ENCODE results near the gene GLRX5.

The GLRX5 gene

DNA sequence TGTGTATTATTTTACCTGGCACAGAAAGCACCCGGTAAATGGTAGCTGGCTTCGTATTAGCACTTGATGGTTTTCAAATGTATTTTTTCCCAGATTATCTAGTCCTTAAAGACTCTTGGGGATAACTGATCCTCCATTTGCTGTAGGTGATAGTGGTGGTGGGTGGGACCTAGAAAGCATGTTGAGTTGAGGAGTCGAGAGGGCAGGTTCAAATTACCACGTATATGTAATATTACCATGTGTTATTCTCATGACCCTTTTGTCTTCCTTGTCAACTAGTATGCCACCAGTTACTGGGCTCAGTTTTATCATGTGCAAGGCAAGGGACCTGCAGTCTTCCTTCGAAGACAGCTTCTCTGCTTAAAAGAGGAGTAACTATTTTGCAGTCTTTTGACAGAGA lies 1.8 kb downstream of the GLRX5 start:
- no peak for DNase-seq

DNA sequence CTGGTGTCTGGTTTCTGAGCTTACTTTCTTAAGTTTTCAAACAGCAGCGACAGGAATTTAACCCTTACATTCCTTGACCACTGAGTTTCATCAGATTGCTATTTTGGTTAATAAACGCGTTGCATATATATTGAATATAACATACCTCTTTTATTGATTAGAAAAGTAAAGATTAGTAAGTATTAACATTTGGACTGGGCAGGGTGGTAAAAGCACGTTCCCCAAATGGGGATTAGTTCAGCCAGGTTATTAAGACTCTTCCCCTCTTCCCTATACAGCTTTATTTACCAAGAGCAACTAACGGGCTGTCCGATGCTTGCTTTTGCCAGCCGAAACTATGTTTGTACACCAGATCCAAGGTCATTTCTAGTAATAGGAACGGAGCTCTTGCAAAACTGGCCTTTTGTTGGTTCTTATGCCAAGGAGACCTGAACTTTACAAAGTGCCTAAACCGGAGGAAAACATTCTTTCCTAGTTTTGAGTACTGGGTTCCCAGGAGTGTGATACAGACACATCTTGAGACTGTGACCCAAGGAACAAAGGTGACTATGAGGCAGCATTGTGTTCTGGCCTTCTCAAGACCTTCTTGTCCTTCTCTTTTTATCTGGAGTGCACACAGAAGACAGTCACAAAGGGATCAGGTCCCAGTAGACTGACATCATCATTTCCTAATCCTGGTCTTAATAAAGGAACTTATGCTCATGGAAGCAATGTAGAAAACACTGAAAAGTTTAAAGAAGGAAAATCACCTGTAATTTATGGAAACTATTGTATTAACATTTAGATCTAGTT lies 2.6 kb downstream of the GLRX5 start:
- DNase-seq = no peak

DNA sequence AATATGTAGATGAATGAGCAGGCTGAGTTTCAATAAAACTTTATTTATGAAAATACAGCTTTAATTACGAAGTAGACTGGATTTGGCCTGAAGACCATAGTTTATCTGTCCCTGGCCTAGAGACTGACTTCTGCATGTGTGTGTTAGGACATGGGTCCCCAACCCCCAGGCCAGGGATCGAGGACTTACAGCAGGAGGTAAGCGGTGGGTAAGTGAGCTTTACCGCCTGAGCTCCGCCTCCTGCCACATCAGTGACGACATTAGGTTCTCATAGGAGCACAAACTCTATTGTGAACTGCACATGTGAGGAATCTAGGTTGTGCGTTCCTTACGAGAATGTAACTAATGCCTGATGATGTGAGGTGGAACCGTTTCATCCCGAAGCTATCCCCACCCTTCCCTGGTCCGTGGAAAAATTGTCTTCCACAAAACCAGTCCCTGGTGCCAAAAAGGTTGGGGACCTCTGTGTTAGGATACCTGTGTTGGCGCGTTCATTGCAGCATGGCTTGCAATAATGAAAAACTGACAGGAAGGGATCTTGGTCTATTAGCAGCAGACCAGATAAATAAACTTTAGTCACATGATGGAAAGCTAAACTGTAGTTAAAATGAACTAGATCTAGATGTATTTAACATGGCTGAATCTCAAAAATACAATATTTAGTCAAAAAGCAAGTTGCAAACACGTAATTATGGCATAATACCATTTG lies 4.1 kb downstream of the GLRX5 start:
- no peak for DNase-seq

DNA sequence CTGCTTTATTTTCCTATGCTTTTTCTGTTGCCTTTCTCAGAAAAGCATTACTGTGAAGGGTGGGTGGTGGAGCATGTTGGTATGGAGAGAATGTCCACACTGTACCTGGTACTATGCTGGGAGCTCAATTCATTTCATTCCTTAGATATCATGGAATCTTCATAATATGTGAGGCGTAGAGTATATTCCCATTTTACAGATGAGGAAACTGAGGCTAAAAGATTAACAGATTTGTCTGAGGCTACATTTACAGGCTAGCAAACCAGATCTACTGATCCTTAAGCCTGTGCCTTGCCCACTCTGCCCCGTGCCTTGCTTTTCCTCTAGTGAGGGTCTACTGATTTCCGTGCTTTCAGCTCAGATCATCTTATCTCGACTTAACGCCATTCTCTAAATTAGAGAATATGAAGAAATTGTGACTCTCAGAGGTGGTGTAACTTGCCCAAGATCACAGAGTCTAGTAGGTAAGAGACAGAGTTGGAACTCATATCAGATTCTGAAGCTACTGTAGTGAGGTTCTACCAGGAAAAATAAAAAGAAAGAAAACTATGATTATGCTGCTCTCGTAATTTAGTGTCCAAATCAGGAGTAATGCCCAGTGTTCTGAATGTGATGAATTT lies 5.5 kb downstream of the GLRX5 start:
- DNase-seq = no peak

DNA sequence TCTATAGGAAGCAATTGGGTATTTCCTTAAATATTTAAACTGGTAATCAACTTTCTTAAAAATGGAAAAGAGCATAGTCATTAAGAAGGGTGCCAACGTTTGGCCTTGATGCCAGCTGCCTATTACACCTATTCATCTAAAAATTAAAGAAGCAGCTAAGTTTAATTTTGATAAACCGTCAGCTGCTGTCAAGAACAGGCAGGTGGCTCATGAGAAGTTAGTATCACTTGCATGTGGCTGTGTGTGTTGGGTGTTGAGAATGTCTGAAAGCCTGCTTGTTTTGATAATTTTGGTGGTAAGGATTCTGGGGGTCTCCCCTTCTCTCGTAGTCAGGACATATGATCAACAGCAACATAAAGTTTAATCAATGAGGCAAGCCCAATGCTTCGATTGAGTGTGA lies 6.5 kb downstream of the GLRX5 start:
- DNase-seq = no peak

DNA sequence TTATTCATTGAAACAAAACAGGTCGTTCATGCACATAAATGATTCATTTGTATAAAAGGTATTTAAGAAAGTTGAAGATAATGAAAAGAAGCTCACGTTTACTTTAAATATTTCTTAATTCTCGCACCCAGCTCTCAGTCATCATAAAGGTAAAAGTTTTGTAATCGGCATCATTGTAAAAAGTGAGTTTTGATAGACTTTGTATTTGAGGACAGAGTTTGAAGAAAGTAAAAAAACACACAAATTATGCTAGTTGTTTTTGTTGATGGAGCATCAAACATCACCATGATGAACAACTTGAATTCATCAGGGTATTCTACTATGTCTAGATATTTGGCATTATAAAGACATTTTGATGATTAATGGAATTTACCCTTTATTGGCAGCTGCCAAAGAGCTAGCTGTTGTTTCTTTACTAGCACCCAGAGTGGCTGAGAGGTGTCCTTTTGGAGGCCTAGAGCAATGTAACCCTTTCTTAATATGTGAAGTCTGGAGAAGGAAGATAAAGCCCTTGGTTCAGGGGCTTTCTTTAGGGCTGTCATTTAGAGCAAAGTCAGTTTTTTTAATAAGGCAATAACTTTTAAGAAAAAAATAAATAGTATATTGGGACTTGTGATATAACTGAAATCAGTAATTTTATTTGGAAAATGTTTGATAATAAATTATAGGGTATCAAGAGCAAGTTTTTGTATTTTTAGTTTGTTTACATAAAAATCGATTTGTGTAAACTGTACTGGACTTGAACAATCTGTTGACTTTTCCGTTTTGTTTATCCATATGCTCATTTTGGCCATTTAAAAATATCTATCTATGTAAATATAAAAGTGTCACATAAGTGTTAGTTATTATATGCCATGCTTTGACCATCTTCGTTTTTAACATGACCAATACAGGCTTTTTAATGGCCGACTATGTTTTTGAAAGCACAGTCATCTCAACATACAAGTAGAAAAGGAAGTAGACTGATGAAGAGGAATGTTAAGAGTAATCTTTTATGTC lies 7.4 kb downstream of the GLRX5 start:
- no peak for DNase-seq

DNA sequence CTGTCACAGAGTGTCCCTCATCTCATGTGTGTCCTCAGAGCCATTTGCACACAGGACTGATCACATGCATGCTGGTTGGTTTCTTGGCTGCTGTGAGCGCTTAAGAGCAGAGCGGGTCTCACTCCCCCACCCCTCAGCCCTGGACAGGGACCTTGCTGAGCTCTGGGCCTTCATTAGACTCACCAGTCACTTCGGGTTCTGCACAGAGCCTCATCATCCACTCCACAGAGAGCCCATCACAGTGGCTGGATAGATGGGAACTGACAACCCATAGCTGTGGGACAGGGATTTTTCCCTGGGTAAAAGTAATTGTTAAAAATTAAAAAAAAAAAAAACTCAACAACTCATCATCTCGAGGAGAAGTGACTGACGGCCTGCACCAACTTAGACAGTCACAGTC lies 8.2 kb downstream of the GLRX5 start:
- no peak for DNase-seq

DNA sequence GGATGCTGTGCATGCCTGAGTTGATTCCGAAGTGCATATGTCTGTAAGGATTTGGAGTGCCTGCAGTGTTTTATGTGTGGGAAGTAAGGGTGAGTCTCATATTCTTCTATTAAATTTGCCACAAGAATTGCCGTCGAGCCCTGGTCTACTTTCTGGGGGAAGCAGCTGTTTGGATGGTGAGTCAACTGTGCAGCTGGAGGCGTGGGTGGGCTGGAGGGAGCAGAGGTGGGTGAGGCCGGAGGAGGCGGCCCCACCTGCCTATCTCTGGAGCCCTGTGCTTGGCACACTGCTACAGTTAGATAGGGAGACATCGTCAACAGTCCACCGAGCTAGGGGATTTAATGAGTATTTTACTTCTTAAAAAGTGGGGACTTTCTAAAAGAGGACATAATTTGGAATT lies 9.7 kb downstream of the GLRX5 start:
- DNase-seq = no peak

DNA sequence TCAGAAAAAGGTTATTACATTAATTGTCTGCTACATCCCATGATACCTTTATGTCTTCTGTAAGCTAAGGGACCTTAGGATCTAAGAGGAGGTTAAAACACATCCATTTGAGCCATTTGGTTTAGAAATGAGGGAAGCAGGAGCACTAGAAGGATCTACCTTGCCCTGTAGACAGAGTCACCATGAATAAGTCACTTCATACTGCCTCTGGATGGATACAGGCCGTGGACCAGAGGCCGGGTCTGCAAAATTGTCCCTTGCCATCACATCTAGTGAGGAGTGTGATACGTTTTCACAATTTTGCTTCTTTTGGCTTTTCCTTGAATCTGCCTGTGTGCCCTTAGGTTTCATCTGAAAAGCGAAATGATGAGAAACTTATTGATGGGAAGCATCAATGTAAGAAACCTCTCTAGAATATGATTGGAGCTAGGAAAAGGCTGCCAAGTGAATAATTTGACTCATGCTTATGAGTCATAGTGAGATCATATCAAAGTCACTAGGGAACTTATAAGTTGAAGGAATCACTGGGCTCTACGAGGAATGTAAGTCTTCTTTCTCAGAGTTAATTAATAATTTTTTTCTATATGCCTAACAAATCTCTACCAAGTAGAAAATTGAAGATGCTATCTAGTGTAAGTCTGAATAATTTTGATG lies 10.8 kb downstream of the GLRX5 start:
- DNase-seq = no peak

DNA sequence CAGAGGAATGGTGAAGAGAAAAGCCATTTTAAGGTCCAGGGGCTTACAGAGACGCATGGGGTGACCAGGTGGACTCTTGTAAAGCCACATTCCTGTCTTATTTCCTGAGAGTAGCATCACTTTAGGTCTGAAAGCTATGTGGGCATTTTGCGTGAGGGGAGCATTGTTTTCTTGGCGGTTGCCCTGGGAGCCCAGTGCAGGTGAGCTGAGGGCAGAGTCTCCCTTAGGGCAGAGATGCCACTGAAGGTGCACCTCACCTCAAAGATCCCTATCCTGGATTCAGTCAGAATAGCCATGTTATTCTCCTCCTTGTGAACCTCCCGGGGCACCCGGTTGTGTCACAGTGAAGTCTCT lies 12.4 kb downstream of the GLRX5 start:
- DNase-seq = no peak

DNA sequence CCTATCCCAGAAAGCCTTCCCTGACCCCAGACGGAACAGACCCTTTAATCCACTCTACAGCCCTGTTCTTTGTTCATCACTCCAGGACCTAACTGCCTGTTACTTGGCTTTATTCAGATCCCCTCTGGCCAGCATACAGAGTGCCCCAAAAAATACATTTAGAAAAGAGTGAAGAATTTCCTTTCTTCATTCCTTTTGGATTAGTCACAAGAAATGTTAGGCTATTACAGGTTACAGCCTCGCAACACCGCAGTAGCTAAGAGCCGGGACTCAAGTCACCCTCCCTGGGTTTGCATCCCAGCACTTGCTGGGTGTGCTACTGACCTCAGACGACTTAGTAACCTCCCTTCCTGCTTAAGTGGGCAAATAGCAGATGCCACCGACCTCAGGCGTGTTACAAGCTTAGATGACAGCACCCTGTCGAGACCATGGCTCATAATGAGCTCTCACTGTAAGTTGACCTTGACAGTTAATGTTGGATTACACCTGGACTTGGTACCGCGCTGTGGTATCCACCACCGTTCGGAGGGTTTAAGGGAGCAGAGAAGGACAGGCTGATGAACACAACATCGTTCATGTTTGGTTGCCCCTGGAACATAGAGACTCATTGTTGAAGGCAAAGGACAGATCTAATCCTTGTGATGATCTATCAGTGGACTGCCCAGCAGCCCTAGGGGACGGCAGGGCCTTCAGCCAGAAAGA lies 12.9 kb downstream of the GLRX5 start:
- DNase-seq = no peak

DNA sequence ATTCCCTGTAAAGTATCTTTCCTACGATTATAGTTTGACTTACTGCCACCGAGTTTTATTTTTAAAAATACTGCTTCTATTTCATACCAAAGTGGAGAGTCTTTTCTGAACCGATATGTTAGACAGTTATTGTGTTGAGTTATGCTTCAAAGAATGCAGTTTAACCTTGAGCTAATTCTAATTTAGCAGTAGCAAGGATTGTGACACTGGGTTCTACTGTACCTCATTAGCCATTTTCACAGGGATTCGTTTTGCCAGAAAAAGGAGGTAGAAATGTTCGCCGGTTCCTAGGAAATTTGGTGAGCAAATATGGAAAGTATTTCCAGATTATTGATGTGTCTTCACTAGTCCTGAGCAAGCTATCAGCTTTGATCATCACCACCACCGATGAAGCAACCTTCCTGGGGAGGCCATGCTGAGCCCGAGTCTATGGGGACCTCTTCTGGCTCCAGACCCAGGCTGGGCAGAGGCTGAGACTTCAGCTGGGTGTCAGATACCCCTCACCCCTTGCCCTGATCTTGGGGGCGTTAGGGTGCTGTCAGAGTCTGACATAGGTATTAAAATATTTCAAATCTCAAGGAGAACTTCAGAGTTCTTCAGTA lies 13.6 kb downstream of the GLRX5 start:
- no peak for DNase-seq

DNA sequence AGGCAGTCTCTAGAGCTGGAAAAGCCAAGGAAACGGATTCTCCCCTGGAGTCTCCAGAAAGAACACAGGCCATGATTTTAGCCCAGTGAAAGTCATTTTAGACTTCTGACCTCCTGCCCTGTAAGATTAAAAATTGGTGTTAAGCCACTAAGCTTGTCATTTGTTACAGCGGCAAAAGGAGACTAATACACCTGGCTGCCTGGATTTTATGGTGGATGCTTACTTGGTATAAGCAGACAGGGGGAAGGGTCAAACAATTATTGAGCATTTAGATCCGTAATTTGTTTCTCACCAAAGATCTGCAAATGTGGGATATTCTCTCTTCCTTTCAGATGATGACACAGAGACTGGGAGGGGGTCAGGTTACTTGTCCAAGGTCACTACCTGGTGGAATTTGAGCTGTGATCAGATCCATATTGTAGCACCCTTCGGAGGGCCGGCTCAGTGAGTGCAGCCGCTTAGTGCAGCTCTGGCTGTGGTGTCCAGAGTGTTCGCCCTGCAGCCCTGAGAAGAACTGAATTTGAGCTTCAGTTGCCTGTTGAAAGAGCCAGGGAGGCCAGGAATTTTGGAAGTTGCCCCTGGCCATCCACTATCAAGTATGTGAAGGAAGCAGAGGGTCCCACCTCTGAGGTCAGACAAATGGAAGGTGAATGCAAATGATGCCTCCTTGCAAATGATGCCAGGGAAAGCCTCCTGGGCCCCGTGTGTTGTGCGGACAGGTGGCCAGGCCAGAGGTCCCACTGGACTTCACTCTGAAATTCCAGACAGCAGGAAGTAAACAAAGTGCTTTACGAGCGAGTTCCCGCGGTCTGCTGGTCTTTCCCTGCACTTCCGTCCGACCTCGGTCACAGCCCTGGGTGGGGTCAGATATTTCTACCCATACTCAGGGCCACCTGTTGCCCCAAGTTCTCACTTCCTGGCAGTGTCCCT lies 15.1 kb downstream of the GLRX5 start:
- DNase-seq = no peak

DNA sequence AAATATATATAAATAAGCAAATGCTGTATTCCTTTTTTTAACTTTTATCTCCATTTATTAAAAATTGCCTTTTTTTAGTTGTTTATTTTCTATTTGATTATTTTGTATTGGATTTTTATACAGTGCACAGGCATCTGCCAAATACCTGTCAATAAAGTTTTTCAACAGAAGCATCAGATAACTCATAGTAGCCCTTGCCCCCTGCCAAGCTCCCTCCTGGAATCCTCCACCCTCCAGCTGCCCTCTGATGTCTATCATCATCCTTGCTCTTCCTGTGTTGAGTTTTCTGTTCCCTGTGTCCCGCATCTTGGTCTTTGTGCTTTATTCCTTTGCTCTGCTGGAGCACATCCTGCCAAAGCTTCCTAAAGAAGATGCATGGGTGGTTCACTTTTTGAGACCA lies 16.6 kb downstream of the GLRX5 start:
- DNase-seq = no peak

DNA sequence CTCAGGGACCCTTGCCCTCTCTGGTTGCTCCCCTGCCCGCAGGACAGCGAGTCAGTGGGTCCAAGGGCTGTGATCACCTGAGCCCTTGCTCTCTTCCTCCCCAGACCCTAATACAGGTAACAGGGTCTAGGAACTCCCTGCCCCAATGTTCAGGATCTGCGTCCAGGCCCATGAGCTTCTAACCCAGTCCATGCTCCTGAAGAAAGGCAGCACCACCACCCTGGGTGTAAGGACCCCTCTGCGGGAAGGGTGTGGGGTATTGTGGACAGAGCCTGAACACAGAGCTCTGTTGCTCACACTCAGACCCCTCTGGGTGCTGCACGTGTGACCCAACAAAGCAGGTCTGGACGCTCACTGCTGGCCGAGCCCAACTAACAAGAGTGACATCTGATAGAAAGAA lies 18.3 kb downstream of the GLRX5 start:
- no peak for DNase-seq

DNA sequence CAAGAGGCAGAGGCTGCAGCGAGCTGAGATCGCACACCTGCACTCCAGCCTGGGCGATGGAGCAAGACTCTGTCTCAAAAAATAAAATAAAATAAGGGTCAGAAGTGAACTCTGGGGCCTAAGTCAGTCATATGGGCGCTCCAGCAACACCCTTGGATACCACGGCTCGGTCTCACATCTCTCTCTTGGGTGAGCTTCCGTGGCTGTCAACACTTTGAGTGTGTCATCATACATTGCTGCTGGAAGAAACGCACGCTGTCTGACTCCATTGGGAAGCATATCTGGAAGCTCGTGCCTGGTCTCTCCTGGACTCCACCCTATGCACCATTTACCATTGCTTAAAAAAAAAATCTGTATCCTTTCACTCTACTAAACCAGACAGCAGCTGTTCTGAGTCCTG lies 20.2 kb downstream of the GLRX5 start:
- no peak for DNase-seq

DNA sequence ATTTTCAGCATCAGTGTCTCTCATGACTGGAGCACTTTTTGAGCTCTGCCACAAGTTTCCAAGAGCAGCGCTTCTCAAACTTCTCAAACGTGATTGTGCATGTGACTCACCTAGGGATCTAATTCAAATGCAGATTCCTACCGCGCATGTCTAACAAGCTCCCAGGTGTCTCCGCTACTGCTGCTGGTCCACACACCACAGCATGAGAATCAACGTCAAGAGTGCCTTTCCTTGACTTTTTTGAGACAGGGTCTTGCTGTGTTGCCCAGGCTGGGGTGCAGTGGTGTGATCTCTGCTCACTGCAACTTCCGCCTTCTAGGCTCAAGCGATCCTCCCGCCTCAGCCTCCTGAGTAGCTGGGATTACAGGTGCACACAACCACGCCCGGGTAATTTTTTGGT lies 22.4 kb downstream of the GLRX5 start:
- no peak for DNase-seq

DNA sequence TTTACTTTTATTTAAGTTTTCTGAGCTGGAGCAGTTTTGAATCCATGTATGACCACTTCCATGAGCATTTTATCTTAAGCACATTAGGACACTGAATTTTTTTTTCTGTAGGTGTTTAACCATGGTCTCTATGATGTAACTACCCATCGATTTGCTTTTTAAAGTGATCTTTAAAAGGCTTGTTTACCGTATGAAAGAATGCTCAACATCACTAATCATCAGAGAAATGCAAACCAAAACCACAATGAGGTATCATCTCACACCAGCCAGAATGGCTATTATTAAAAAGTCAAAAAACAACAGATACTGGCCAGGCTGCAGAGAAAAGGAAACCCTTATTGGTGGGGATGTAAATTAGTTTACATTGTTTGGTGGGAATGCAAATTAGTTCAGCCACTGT lies 23.0 kb downstream of the GLRX5 start:
- DNase-seq = no peak

DNA sequence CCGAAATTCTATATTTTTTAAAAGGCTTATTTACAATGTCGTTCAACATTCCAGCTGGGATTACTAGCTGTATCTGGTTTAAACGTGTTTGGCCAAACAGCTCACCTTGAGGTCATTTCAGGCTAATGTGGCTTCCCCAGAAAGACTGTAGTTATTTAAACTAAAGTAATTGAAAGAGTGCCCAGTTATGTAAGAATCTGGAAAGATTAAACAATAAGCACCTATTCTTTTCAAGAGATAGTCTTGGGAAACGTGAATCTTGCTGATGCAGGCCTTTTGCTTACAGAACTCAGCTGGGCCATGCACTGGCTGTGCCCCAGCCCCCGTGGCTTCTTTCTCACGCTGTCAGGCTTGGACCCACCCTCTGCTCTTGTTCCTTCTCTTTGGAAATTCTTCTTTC lies 24.4 kb downstream of the GLRX5 start:
- DNase-seq = no peak

DNA sequence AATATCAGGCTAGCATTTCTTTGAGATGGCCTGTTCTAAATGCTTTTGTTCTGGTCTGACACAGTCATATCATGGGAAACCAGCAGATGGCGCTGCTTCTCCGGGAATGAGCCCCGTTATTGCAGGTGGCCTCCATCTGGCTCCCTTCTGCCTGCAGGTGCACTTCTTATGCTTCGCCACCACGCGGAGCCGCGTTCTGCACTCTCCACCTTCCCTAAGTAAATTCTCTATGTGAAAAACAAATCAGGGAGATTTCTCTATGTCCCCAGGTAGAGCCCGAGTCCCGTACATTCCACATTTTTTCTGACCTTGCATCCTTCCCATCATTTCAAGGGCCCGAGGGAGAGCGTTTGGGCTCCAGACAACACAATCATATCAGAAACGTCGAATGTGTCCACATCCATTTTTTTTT lies 26.2 kb downstream of the GLRX5 start:
- DNase-seq = peak; percentile 82
